ENCODE results near the gene ABCA7.

Gene ABCA7

GRCh38 chr19:1070931-1071791, 31.3 kb downstream of the ABCA7 start:
- no peak for DNase-seq (ENCODE audit: low read depth in 1 of 2, low spot score in 1 of 2)

DNA sequence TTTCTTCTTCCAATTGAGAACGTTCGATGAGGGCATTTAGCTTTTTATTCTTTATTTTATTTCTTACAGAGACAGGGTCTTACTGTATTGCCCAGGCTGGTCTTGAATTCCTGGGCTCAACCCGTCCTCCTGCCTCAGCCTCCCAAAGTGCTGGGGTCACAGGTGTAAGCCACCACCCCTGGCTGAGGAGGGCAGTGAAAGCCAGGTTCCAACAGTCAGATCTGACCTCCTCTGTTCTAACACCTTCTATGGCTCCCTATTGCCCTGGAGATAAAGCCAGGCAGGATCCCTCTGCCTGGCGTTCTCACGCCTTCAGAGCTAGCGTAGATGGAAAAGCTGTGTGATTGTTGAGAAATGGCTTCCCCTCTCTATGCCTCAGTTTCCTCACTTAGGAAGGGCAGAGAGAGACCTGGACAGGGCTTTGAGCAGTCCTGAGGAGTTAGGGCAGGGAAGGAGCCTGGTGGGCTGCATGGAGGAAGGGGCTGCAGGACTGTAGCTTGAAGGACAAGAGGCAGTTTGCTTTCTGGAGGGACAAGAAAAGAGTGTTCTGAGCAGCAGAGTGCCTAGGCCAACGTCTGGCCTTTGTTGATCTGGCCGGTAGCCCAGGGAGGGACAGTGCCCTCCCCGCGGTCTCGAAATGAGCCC, 32.6 kb downstream of the ABCA7 start:
- no peak for DNase-seq (ENCODE audit: low read depth in 1 of 2, low spot score in 1 of 2)

- DNase-seq (ENCODE audit: low read depth in 1 of 2, low spot score in 1 of 2) = no peak
These were observed 33.4 kb downstream of the ABCA7 start for GRCh38 chr19:1073063-1073955.

GRCh38 chr19:1073956-1074517, 34.1 kb downstream of the ABCA7 start:
- no peak for DNase-seq (ENCODE audit: low read depth in 1 of 2, low spot score in 1 of 2)

- peak; percentile 85 to 98 for DNase-seq (ENCODE audit: low read depth in 1 of 2, low spot score in 1 of 2)
These were observed 34.8 kb downstream of the ABCA7 start for GRCh38 chr19:1074544-1075283.

- no peak for DNase-seq (ENCODE audit: low read depth in 1 of 2, low spot score in 1 of 2)
These were observed 36.1 kb downstream of the ABCA7 start for GRCh38 chr19:1076046-1076386.

DNA sequence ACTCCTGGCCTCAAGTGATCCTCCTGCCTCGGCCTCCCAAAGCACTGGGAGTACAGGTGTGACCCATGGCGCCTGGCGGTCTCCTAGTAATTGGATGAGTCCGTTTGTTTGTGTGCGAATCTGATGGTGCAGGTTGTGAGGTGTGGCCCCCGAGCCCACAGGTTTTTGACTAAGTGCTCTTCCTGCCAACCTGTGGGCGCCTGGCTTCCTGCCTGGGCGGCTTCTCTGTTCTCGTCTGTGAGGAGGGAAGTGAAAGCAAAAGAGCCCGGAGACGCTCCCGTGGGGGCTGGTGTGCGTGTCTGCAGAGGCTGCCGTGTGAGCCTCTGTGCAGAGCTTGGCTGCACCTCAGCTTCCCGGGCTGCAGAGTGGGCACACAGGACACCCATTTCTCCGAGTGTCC, 37.0 kb downstream of the ABCA7 start:
- DNase-seq (ENCODE audit: low read depth in 1 of 2, low spot score in 1 of 2) = peak; percentile 84 to 91

DNA sequence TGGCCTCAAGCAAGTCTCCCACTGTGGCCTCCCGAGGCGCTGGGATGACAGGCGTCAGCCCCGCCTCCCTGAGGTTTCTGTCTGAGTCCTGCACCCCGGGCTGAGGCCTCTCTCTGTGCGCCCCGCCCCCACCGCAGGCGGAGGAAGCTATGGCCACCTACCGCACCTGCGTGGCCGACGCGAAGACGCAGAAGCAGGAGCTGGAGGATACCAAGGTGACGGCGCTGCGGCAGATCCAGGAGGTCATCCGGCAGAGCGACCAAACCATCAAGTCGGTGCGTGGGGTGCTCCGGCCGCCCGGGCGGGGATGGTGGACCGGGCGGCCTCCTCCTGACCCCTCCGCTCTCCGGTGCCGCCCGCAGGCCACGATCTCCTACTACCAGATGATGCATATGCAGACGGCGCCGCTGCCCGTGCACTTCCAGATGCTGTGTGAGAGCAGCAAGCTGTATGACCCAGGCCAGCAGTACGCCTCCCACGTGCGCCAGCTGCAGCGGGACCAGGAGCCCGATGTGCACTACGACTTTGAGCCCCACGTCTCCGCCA, 39.7 kb downstream of the ABCA7 start:
- peak in 1 of 2 donors; percentile 58 for DNase-seq (ENCODE audit: low read depth in 1 of 2, low spot score in 1 of 2)

DNA sequence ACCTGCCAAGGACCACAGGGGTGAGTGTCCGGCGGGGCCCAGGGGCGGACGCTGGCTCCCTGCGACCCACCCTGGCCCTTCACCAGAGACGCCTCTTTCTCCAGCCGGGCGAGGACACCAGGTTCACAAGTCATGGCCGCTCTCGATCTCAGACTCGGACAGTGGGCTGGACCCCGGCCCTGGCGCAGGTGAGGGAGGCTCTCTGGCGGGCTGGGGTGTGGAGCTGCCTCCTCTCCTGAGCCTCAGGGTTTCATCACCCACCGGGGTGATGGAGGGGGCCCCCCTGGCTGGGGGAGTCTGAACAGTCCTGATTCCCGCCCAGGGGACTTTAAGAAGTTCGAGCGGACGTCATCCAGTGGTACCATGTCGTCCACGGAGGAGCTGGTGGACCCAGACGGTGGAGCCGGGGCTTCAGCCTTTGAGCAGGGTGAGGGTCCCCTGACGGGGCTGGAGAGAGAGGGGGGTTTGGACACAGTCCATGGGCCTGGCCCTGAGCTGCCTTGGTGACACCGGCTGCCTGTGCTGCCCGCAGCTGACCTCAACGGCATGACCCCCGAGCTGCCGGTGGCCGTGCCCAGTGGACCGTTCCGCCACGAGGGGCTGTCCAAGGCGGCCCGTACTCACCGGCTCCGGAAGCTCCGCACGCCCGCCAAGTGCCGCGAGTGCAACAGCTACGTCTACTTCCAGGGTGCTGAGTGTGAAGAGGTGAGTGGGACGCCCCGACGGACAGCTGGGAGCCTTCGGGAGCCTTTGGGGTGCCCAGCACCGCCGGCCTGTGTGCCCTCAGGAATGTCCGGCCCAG, 40.7 kb downstream of the ABCA7 start:
- no peak for DNase-seq (ENCODE audit: low read depth in 1 of 2, low spot score in 1 of 2)

DNA sequence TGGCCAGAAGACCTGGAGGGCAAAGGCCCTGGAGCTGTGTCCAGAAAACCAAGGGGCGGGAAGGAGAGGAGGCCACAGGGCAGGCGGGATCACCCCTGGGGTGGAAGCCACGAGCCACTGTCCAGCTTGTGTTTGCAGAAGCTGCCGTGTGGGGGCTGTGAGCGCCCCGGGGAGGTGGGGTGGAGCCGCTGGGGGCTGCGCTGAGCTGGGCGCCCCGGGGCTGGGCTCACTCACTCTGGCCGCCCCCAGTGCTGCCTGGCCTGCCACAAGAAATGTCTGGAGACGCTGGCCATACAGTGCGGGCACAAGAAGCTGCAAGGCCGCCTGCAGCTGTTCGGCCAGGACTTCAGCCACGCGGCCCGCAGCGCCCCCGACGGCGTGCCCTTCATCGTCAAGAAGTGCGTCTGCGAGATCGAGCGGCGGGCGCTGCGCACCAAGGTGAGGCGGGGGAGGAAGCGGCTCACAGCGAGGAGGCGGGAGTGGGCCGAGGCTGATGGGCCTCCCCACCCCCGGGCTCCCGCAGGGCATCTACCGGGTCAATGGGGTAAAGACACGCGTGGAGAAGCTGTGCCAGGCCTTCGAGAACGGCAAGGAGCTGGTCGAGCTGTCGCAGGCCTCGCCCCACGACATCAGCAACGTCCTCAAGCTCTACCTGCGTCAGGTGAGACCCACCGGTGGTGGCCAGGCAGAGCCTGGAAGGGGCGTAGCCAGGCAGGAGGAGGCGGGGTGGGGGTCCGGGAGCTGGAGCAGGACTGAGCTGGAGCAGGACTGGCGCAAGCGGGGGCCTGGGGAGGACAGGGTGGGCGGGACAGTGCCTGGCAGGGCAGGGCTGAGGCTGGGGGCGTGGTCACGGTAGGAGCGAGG, 41.6 kb downstream of the ABCA7 start:
- DNase-seq (ENCODE audit: low read depth in 1 of 2, low spot score in 1 of 2) = no peak

- DNase-seq (ENCODE audit: low read depth in 1 of 2, low spot score in 1 of 2) = peak; percentile 67 to 71
These were observed 42.4 kb downstream of the ABCA7 start for GRCh38 chr19:1082165-1082927.

DNA sequence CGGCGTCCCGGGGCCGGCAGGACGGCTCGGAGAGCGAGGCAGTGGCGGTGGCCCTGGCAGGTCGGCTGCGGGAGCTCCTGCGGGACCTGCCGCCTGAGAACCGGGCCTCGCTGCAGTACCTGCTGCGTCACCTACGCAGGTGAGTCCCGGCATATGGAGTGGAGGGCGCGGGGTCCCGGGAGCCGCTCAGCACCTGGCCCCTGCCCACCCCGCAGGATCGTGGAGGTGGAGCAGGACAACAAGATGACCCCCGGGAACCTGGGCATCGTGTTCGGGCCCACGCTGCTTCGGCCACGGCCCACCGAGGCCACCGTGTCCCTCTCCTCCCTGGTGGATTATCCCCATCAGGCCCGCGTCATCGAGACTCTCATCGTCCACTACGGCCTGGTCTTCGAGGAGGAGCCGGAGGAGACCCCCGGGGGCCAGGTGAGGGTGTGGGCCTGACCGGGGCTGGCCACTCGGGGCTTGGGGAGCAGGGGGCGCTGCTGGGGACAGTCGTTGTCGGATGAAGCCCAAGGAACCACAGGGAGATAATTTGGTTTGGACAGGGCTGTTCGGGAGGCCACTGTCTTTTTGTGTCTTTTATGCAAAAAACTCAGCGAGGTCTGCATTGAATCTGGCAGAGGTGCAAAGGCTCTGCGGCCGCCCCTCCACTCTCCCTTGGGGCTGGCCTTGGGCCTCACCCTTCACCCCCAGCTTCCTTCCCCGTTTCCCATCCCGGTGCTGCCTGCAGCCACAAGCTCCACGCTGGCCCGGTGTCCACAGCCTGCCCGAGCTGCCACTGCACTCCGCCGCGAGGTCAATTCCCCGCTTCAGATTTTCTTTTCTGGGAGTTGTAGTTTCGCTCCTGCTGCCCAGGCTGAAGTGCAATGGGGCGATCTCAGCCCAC, 43.3 kb downstream of the ABCA7 start:
- DNase-seq (ENCODE audit: low read depth in 1 of 2, low spot score in 1 of 2) = no peak

DNA sequence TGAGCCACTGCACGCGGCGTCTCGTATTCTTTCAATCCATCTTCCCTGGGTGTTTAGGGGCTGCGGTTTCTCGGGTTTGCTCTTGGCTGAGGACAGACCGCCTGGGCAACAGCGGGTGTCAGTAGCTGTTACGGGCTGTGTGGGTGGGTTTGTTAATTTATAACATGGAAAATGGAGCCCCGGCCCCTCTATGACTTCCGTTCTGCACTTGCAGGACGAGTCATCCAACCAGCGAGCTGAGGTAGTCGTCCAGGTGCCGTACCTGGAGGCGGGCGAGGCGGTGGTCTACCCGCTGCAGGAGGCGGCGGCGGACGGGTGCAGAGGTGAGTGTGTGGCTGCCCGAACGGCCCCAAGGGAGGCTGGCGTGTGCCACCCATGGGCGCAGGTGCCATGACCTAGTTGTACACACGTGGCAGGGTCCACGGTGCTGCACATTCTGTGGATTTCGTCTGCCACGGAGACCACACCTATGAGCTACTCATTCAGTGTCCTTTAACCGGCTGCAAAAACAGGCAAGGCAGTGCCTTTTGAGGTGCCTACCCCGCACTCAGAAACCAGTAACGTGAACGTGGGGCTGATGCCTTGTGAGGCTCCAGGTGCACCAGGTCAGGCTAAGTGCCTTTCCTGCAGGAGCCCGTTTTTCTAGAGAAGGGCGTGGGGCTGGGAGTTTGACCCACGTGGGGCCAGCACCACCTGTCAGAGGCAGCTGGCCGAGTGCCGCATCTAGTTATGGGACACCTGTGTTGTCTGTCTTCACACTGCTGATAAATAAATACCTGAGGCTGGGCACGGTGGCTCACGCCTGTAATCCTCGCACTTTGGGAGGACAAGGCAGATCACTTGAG, 44.3 kb downstream of the ABCA7 start:
- no peak for DNase-seq (ENCODE audit: low read depth in 1 of 2, low spot score in 1 of 2)

- DNase-seq (ENCODE audit: low read depth in 1 of 2, low spot score in 1 of 2) = no peak
These were observed 45.2 kb downstream of the ABCA7 start for GRCh38 chr19:1085053-1085658.

GRCh38 chr19:1085676-1086442, 46.0 kb downstream of the ABCA7 start:
- no peak for DNase-seq (ENCODE audit: low read depth in 1 of 2, low spot score in 1 of 2)
